Pancreas (tissue), 10 donors: ENCODE data around the gene FEM1B. TPM values are rescaled to one million over a fixed set of nuclear protein-coding genes. Genes with fewer than 3 reads are reported as not detected.

Experiments used
- ATAC-seq, 4 donors: fragments of 200-7000 bp; cut with Tn5 transposase; one replicate each; pipeline versions ENCODE4 v1.8.0 to v1.9.1; 2020; ENCODE audit warnings: mild to moderate bottlenecking in 4 of 4, moderate library complexity in 4 of 4
- DNase-seq, 6 donors: peaks; one replicate each; pipeline ENCODE4 v3.0.0-alpha.2; 2020
- FAIRE-seq: peaks from 2 replicates; lab custom pipeline; 2012; peaks lifted over from hg19 to GRCh38; lab: Jason Lieb, UNC
- H3K27ac ChIP-seq, 4 donors: fragments of 200-600 bp; sonication (generic); 1 replicate in 3 of 4; 2 replicates in 1 of 4; pipeline versions ENCODE4 v1.5.0 to v1.8.0; 2020
- H3K27me3 ChIP-seq, 4 donors: fragments of 200-600 bp; one replicate each; pipeline ENCODE4 v1.8.0; 2021
- H3K36me3 ChIP-seq, 3 donors: fragments of 200-600 bp; sonication (generic) in 1 of 3; one replicate each; pipeline versions ENCODE4 v1.5.0 to v1.8.0; 2020 to 2021
- H3K4me1 ChIP-seq, 3 donors: fragments of 200-600 bp; one replicate each; pipeline ENCODE4 v1.8.0; 2021
- H3K4me3 ChIP-seq, 4 donors: fragments of 200-600 bp; sonication (generic) in 2 of 4; one replicate each; pipeline versions ENCODE4 v1.5.0 to v1.8.0; 2020 to 2021
- H3K9me3 ChIP-seq, 4 donors: fragments of 200-600 bp; one replicate each; pipeline ENCODE4 v1.8.0; 2021
- WGBS, 2 donors: extraction: QIAGEN DNeasy Blood & Tissue Kit; methylation state at CpG; one replicate each; pipeline ENCODE4 v1.1.7; 2013; 5-methylcytosine and 5-hydroxymethylcytosine counted together
- intact Hi-C, 3 donors: fragments of 100-400 bp; cut with DNase I; formaldehyde crosslinking; loops; one replicate each; pipeline versions ENCODE4 v1.11.1 to v1.14.2; 2022
- polyA plus RNA-seq, 2 donors: library from polyadenylated mRNA; stranded (reverse); fragments of 200-250 nt; gene quantifications; one replicate each; pipeline ENCODE4 v1.2.3, GENCODE V29; 2013
- total RNA-seq, 6 donors: library from RNA; stranded (reverse); fragmentation: NEBNext Ultra II Directional in 4 of 6; extraction: Animal tissue kit (Norgen Biotek cat#: 25700) in 4 of 6; gene quantifications; one replicate each; pipeline versions ENCODE4 v1.2.1 to v1.2.4, GENCODE V29; 2021 to 2023
- TF ChIP-seq, protein P1 (sequence below), 4 donors: fragments of 200-600 bp; sonication (generic) in 3 of 4; IDR thresholded peaks; one replicate each; pipeline versions ENCODE4 v1.5.0 to v1.8.0; 2021; ENCODE audit warnings: antibody characterized with exemption in 4 of 4
- donor health status: healthy with polysubstance abuse.
- donor health status: DM: no; HTN: no; CAD: no; lungs with moderate emphysema.
- donor health status: DM: no; HTN: no; CAD: no.
- donor health status: control.
- donor health status: control.
- donor health status: Bipolar disorder and iron deficiency.
- donor health status: DM: yes; HTN: yes; CAD: no.
- donor health status: DM: no; HTN: no; CAD: no.
- donor health status: DM: no; HTN: no; CAD: no.
- donor health status: DM: yes; HTN: yes; CAD: no.

Gene FEM1B
- total and polyA plus RNA-seq, 8 donors, result 3.5 to 25.4 (median 13.6) TPM

DNA sequence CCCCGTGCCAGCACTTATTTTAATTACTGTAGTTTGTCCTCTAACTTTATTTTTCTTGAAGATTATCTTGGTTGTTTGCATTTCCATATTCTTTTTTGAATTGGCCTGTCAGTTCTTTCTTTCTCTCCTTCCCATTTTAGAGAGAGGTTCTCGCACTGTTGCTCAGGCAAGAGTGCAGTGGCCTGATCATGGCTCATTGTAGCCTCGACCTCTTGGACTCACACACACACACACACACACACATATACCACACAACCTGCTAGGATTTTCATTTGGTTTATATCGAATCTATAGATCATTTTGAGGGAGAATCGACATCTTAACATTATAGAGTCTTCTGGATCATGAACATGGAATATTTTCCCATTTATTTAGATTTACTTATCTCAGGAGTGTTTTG lies 8.7 kb downstream of the FEM1B start:
- no peaks in the 10 kb centered on the region for H3K27me3 ChIP-seq
- no peak for DNase-seq
- ATAC-seq, result no peak
- 66 to 67% methylated on average over 5 of the region's 5 CpGs for WGBS, 2 donors
- peaks cover 0 to 28% (median 25%) of the 10 kb centered on the region in 3 donors for H3K4me1 ChIP-seq
- no peak overlapping the region for H3K4me3 ChIP-seq
- H3K36me3 ChIP-seq, result peaks cover 0 to 11% (median 0%) of the 10 kb centered on the region in 3 donors
- no peak overlapping the region for H3K27ac ChIP-seq
- intact Hi-C loops, result no loop called here
- FAIRE-seq, result no peak
- TF ChIP-seq, protein P1, sequence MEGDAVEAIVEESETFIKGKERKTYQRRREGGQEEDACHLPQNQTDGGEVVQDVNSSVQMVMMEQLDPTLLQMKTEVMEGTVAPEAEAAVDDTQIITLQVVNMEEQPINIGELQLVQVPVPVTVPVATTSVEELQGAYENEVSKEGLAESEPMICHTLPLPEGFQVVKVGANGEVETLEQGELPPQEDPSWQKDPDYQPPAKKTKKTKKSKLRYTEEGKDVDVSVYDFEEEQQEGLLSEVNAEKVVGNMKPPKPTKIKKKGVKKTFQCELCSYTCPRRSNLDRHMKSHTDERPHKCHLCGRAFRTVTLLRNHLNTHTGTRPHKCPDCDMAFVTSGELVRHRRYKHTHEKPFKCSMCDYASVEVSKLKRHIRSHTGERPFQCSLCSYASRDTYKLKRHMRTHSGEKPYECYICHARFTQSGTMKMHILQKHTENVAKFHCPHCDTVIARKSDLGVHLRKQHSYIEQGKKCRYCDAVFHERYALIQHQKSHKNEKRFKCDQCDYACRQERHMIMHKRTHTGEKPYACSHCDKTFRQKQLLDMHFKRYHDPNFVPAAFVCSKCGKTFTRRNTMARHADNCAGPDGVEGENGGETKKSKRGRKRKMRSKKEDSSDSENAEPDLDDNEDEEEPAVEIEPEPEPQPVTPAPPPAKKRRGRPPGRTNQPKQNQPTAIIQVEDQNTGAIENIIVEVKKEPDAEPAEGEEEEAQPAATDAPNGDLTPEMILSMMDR (IDR thresholded peaks at IDR 0.05), result no peak
- H3K9me3 ChIP-seq, result no peaks in the 10 kb centered on the region

DNA sequence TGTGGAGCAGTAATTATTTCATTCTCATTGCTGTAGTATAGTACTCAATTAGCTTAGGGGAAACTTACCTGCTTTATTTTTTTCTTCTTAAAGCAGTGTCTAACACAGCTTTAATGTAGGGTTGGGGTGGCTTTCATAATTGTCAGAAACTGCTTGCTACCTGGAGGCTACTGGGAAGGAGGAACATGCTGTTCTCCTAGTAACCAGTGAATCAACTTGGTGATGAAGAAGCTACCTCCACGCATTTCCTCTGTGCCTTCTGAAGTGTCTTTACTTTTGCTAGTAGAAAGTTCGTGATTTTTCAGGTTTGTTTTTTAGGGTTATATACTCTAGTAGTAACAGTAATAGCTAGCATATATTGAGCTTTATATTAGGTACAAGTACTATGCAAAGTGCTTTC lies 11.5 kb downstream of the FEM1B start:
- intact Hi-C loops, result no loop called here
- H3K27me3 ChIP-seq, result no peaks in the 10 kb centered on the region
- 78 to 79% methylated on average over 2 of the region's 2 CpGs for WGBS, 2 donors
- H3K4me3 ChIP-seq, result no peak overlapping the region
- H3K36me3 ChIP-seq, result peaks cover 0 to 14% (median 0%) of the 10 kb centered on the region in 3 donors
- DNase-seq (no peak), ATAC-seq (no peak), FAIRE-seq (no peak)
- no peaks in the 10 kb centered on the region for H3K9me3 ChIP-seq
- no peak overlapping the region for H3K27ac ChIP-seq
- H3K4me1 ChIP-seq, result peaks cover 0 to 11% (median 11%) of the 10 kb centered on the region in 3 donors
- TF ChIP-seq, protein P1 (IDR thresholded peaks at IDR 0.05), result no peak

DNA sequence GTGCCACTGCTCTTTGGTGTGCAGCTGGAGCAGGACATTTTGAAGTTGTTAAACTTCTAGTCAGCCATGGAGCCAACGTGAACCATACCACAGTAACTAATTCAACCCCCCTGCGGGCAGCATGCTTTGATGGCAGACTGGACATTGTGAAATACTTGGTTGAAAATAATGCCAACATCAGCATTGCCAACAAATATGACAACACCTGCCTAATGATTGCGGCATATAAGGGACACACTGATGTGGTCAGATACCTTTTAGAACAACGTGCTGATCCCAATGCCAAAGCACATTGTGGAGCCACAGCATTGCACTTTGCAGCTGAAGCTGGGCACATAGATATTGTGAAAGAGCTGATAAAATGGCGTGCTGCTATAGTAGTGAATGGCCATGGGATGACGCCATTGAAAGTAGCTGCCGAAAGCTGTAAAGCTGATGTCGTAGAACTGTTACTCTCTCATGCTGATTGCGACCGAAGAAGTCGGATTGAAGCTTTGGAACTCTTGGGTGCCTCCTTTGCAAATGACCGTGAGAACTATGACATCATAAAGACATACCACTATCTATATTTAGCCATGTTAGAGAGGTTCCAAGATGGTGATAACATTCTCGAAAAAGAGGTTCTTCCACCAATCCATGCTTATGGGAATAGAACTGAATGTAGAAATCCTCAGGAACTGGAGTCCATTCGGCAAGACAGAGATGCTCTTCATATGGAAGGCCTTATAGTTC lies 12.2 kb downstream of the FEM1B start:
- 89% methylated on average over 14 of the region's 14 CpGs for WGBS, 2 donors
- H3K27me3 ChIP-seq, result no peaks in the 10 kb centered on the region
- peaks cover 0 to 11% (median 11%) of the 10 kb centered on the region in 3 donors for H3K4me1 ChIP-seq
- no peaks in the 10 kb centered on the region for H3K9me3 ChIP-seq
- H3K4me3 ChIP-seq, result no peak overlapping the region
- intact Hi-C loops, result no loop called here
- no peak for ATAC-seq
- H3K36me3 ChIP-seq, result peaks cover 0 to 14% (median 0%) of the 10 kb centered on the region in 3 donors
- DNase-seq, result no peak
- FAIRE-seq, result no peak
- TF ChIP-seq, protein P1 (IDR thresholded peaks at IDR 0.05), result no peak
- no peak overlapping the region for H3K27ac ChIP-seq

DNA sequence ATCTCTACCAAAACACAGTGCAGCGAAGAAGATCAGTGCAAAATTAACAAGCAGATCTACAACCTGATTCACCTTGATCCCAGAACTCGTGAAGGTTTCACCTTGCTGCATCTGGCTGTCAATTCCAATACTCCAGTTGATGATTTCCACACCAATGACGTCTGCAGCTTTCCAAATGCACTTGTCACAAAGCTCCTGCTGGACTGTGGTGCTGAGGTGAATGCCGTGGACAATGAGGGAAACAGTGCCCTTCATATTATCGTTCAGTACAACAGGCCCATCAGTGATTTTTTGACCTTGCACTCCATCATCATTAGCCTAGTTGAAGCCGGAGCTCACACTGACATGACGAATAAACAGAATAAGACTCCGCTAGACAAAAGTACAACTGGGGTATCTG lies 13.2 kb downstream of the FEM1B start:
- Histone ChIP-seq H3K27ac (no peak overlapping the region), H3K4me1 (peaks cover 0 to 10% (median 6%) of the 10 kb centered on the region in 3 donors), H3K9me3 (no peaks in the 10 kb centered on the region), H3K36me3 (peaks cover 0 to 14% (median 0%) of the 10 kb centered on the region in 3 donors), H3K4me3 (no peak overlapping the region), H3K27me3 (no peaks in the 10 kb centered on the region)
- FAIRE-seq, result no peak
- DNase-seq, result no peak
- TF ChIP-seq, protein P1 (IDR thresholded peaks at IDR 0.05), result no peak
- WGBS, 2 donors, result 74 to 78% methylated on average over 8 of the region's 8 CpGs
- intact Hi-C loops, result no loop called here
- ATAC-seq, result no peak

DNA sequence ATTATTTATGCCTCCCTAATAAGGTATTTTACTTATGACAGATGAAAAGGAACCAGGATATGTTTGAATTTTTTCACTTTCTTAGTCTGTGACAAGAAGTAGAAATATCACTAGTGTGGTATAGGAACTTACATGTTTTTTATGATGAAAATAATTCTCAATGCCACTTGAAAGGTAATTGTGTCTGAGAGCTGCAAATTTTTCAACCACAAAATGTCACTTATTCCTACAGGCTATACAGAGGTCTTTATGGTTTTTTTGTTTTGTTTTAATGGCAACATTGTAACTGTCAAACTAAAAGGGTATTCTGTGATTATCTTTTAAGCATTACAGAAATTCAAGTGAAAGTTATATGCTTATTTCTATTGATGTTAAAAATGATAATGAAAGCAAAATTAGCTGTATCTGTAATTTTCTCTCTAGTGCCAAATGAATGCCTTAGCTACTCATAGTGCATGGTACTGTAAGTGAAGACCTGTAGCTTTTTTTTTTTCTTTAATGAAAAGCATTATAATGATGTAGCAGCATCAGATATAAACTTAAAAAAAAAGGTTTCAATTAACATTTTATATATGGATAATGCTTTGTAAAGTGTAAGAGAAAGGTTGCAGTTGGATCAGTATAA lies 14.7 kb downstream of the FEM1B start:
- Histone ChIP-seq H3K36me3 (peaks cover 0 to 14% (median 0%) of the 10 kb centered on the region in 3 donors), H3K27me3 (no peaks in the 10 kb centered on the region), H3K27ac (no peak overlapping the region), H3K4me1 (no peaks in the 10 kb centered on the region), H3K9me3 (no peaks in the 10 kb centered on the region), H3K4me3 (no peak overlapping the region)
- intact Hi-C loops, result no loop called here
- DNase-seq, result no peak
- TF ChIP-seq, protein P1 (IDR thresholded peaks at IDR 0.05), result no peak
- FAIRE-seq, result no peak
- ATAC-seq, result no peak
